ENCODE data around the gene CCNG2. TPM values are rescaled to one million over a fixed set of nuclear protein-coding genes. Genes with fewer than 3 reads are reported as not detected.

The CCNG2 gene
- total and polyA plus RNA-seq, 2 of the 13 experiments (the other 11 are each of a cell fraction or from before 2014, with no cell fraction given): 3.9 to 11.5 TPM

GRCh38 chr4:77122656-77123055 is 34.4 kb upstream of the CCNG2 start:
- CTCF ChIA-PET (ENCODE audit: low intra/inter-chr PET ratio, low total read pairs): no interaction called here
- ATAC-seq: no peak

More at GRCh38 chr4:77122656-77123055, 34.4 kb upstream of the CCNG2 start:
- no peak overlapping the region for H3K4me2 ChIP-seq (ENCODE audit: low read depth, low read length)
- no peak overlapping the region for H3K4me3 ChIP-seq (replicated peaks in 1 of 3; ENCODE audit: insufficient read depth in 1 of 3, low read depth in 2 of 3, low read length in 3 of 3)
- BruUV-seq (replicated peaks): no TSS peak
- POLR2A ChIA-PET: no interaction called here
- DNase-seq (ENCODE audit: low spot score): no peak
- no peaks in the 10 kb centered on the region for H3K79me2 ChIP-seq (ENCODE audit: insufficient read depth, low read length)
- 36% methylated on average over 4 of the region's 4 CpGs for WGBS (ENCODE audit: low lambda C conversion rate)
- no peak overlapping the region for H2AFZ ChIP-seq (ENCODE audit: low read length)
- H3K27me3 ChIP-seq (ENCODE audit: control insufficient read depth in 1 of 2, insufficient read depth in 2 of 2, low read length in 2 of 2): peaks cover 0 to 15% of the 10 kb centered on the region in 2 experiments; a peak in 3 of 5 replicates
- no peaks in the 10 kb centered on the region for H4K20me1 ChIP-seq (ENCODE audit: insufficient read depth, low read length)
- H3K27ac ChIP-seq (ENCODE audit: extremely low read length, insufficient read depth, low read length): no peak overlapping the region
- H3K9me3 ChIP-seq (ENCODE audit: low read length): no peaks in the 10 kb centered on the region
- no peak for FAIRE-seq
- in situ Hi-C loops (cut with HindIII; ENCODE audit: extremely low pct_ligation_motif_present, low pct_unique_long_range_greater_than_20kb): no loop called here
- intact Hi-C loops (cut with micrococcal nuclease; ENCODE audit: unreplicated experiment): no loop called here
- H3K9ac ChIP-seq (ENCODE audit: insufficient read depth, low read depth, low read length): no peak overlapping the region
- no peak for TF ChIP-seq XBP1 (CRISPR knock-in tag; IDR thresholded peaks at IDR 0.05)
- TF ChIP-seq MTA3 (CRISPR knock-in tag; IDR thresholded peaks at IDR 0.05): no peak
- no peak for TF ChIP-seq ZNF570 (CRISPR knock-in tag; IDR thresholded peaks at IDR 0.05; ENCODE audit: borderline replicate concordance)
- no peak for TF ChIP-seq IRF1 (CRISPR knock-in tag; IDR thresholded peaks at IDR 0.05; ENCODE audit: low read depth)
- TF ChIP-seq ZNF737 (CRISPR knock-in tag; IDR thresholded peaks at IDR 0.05; ENCODE audit: borderline replicate concordance): no peak
- no peak for TF ChIP-seq POGK (CRISPR knock-in tag; conservative IDR thresholded peaks at IDR 0.05)
- TF ChIP-seq ZNF546 (CRISPR knock-in tag; conservative IDR thresholded peaks at IDR 0.05): no peak
- TF ChIP-seq ZNF329 (CRISPR knock-in tag; IDR thresholded peaks at IDR 0.05; ENCODE audit: low read depth): no peak
- TF ChIP-seq SP1 (IDR thresholded peaks at IDR 0.05): no peak
- no peak for TF ChIP-seq SP1 (CRISPR knock-in tag; IDR thresholded peaks at IDR 0.05)
- no peak for TF ChIP-seq ZNF839 (CRISPR knock-in tag; IDR thresholded peaks at IDR 0.05; ENCODE audit: borderline replicate concordance)
- no peak for TF ChIP-seq KMT2B (CRISPR knock-in tag; IDR thresholded peaks at IDR 0.05)
- no peak for TF ChIP-seq TP53 (CRISPR knock-in tag; conservative IDR thresholded peaks at IDR 0.05)
- TF ChIP-seq ZNF3 (CRISPR knock-in tag; IDR thresholded peaks at IDR 0.05): no peak
- TF ChIP-seq KLF13 (CRISPR knock-in tag; IDR thresholded peaks at IDR 0.05): no peak
- no peaks in the 10 kb centered on the region for H3K36me3 ChIP-seq (replicated peaks in 1 of 2; ENCODE audit: control insufficient read depth in 1 of 2, insufficient read depth in 2 of 2, low read length in 2 of 2)
- H3K4me1 ChIP-seq (ENCODE audit: insufficient read depth, low read length): no peaks in the 10 kb centered on the region

Measured in HepG2 (cell line).